PFSK-1 (cell line): ENCODE measurements around the gene LCE3E.

Source experiments
- POLR2AphosphoS5 ChIP-seq: IDR thresholded peaks from 2 replicates; pipeline ENCODE4 v1.6.1; 2012; ENCODE audit warnings: low read depth, mild to moderate bottlenecking, control low read depth, low read length, moderate library complexity
- SIN3A ChIP-seq: IDR thresholded peaks from 2 replicates; pipeline ENCODE4 v1.6.1; 2012; ENCODE audit warnings: mild to moderate bottlenecking, low read length, moderate library complexity, borderline replicate concordance; ENCODE audit not compliant: insufficient read depth
- TAF1 ChIP-seq: IDR thresholded peaks from 2 replicates; pipeline ENCODE4 v1.6.1; 2012; ENCODE audit warnings: low read length, control low read depth, borderline replicate concordance; ENCODE audit not compliant: insufficient read depth
- TF ChIP-seq, protein P1 (sequence below), 2 experiments: IDR thresholded peaks; 2 replicates each; pipeline versions ENCODE4 v1.6.1 to v1.8.0; 2011 to 2012; ENCODE audit warnings: low read depth in 2 of 2, low read length in 2 of 2, control low read depth in 1 of 2, inconsistent platforms in 1 of 2, mild to moderate bottlenecking in 1 of 2, moderate library complexity in 1 of 2; ENCODE audit not compliant: insufficient read depth in 1 of 2

DNA sequence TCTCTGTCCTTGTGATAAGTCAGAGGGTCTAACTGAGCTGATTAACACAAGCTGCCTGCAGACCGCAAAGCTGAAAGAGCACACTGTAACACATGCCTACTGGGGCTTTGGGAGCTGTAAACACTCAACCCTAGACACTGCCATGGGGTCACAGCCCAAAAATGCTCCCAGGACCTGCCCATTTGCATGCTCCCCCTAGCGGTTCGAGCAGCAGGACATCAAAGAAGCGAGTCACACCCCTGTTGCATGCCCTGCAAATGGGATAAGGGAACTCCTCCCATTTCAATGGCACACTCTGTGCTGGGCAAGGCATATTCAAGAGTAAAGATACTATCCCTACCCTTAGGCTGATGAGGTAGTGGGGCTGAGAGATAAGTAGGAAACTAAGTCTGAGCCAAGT is 22.8 kb downstream of the LCE3E start:
- TF ChIP-seq TAF1: no peak
- no peak for TF ChIP-seq POLR2AphosphoS5
- no peak for TF ChIP-seq SIN3A
- TF ChIP-seq, protein P1, sequence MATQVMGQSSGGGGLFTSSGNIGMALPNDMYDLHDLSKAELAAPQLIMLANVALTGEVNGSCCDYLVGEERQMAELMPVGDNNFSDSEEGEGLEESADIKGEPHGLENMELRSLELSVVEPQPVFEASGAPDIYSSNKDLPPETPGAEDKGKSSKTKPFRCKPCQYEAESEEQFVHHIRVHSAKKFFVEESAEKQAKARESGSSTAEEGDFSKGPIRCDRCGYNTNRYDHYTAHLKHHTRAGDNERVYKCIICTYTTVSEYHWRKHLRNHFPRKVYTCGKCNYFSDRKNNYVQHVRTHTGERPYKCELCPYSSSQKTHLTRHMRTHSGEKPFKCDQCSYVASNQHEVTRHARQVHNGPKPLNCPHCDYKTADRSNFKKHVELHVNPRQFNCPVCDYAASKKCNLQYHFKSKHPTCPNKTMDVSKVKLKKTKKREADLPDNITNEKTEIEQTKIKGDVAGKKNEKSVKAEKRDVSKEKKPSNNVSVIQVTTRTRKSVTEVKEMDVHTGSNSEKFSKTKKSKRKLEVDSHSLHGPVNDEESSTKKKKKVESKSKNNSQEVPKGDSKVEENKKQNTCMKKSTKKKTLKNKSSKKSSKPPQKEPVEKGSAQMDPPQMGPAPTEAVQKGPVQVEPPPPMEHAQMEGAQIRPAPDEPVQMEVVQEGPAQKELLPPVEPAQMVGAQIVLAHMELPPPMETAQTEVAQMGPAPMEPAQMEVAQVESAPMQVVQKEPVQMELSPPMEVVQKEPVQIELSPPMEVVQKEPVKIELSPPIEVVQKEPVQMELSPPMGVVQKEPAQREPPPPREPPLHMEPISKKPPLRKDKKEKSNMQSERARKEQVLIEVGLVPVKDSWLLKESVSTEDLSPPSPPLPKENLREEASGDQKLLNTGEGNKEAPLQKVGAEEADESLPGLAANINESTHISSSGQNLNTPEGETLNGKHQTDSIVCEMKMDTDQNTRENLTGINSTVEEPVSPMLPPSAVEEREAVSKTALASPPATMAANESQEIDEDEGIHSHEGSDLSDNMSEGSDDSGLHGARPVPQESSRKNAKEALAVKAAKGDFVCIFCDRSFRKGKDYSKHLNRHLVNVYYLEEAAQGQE (IDR thresholded peaks at IDR 0.05; ENCODE audit: insufficient read depth in 1 of 2, low read depth in 2 of 2, low read length in 2 of 2): no peak
